Neural progenitor cell (in vitro differentiated cells): ENCODE data around the gene CRLF1.
A peak's percentile ranks its signal among the peaks of the same experiment; 100 is the strongest.

Source experiments
- EZH2phosphoT487 ChIP-seq: fragments of 200-600 bp; sonication (generic); IDR thresholded peaks from 2 replicates; pipeline ENCODE4 v1.6.1; 2017; ENCODE audit warnings: antibody characterized with exemption
- TF ChIP-seq, protein P1 (sequence below): fragments of 200-600 bp; sonication (generic); IDR thresholded peaks from 2 replicates; pipeline ENCODE4 v1.5.1; 2017; ENCODE audit warnings: antibody characterized with exemption, mild to moderate bottlenecking

DNA sequence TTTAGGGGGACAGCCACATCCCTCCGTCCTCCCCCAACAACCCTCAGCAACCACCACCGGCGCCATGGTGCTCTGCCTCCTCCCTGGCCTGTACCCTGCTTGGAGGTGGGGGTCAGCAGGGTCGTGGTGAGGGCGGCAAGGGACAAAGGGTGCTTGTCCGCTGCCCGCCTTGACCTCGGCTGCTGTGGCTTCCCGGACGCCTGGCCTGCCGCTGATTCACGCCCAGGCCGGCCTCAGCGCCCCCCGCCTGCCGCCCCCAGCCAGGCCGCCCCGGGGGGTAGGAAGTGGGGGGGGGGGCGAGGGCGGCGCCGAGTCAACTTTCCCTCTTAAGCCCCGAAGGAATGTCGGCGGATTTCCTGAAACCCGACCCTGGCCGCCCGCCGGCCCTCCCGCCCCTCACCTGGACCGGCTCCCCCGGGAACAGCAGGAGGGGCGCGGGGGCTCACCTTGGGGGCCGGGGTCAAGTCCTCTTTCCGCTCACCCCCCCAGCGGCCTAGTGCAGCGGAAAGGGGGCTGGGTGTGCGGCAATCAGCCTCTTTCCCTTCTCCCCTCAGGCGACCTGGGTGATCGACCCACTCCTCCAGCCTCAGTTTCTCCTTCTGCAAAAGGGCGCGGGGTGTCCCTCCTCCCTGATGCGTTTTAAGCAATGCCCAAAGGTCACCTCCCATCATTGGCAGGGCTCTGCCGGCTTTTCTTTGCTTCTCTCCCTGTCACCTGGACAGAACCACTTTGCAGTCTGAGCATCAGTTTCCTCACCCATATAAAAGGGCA, 4.1 kb upstream of the CRLF1 start:
- TF ChIP-seq, protein P1, sequence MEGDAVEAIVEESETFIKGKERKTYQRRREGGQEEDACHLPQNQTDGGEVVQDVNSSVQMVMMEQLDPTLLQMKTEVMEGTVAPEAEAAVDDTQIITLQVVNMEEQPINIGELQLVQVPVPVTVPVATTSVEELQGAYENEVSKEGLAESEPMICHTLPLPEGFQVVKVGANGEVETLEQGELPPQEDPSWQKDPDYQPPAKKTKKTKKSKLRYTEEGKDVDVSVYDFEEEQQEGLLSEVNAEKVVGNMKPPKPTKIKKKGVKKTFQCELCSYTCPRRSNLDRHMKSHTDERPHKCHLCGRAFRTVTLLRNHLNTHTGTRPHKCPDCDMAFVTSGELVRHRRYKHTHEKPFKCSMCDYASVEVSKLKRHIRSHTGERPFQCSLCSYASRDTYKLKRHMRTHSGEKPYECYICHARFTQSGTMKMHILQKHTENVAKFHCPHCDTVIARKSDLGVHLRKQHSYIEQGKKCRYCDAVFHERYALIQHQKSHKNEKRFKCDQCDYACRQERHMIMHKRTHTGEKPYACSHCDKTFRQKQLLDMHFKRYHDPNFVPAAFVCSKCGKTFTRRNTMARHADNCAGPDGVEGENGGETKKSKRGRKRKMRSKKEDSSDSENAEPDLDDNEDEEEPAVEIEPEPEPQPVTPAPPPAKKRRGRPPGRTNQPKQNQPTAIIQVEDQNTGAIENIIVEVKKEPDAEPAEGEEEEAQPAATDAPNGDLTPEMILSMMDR, result no peak
- TF ChIP-seq EZH2phosphoT487, result peak; percentile 79
